ENCODE measurements around the gene MACF1. TPM values are rescaled to one million over a fixed set of nuclear protein-coding genes. Genes with fewer than 3 reads are reported as not detected.

MACF1 gene
- total RNA-seq, 4 donors from 2014 or later: 421 to 942 (median 545) TPM

- Histone ChIP-seq H3K4me1 (peaks cover 70% of the 10 kb centered on the region), H3K27ac (peak overlapping the region; percentile 65), H3K4me3 (peak overlapping the region; percentile 39), H3K9me3 (no peaks in the 10 kb centered on the region), H3K36me3 (no peaks in the 10 kb centered on the region), H3K27me3 (no peaks in the 10 kb centered on the region)
- TF ChIP-seq EP300 (IDR thresholded peaks at IDR 0.05) (no peak), POLR2AphosphoS5 (IDR thresholded peaks at IDR 0.05) (no peak), CTCF (IDR thresholded peaks at IDR 0.05) (no peak), POLR2A (IDR thresholded peaks at IDR 0.05) (no peak)
- no peak for DNase-seq (ENCODE audit: low spot score in 2 of 2)
- 33% methylated on average over 8 of the region's 8 CpGs for WGBS
Observed at GRCh38 chr1:39268906-39269305, 64.4 kb downstream of the MACF1 start.

GRCh38 chr1:39269349-39269748 lies 64.9 kb downstream of the MACF1 start:
- peaks cover 75% of the 10 kb centered on the region for H3K4me1 ChIP-seq
- no peaks in the 10 kb centered on the region for H3K36me3 ChIP-seq
- no peak for DNase-seq (ENCODE audit: low spot score in 2 of 2)
- peak overlapping the region; percentile 19 for H3K27ac ChIP-seq
- H3K4me3 ChIP-seq: peak overlapping the region; percentile 39
- TF ChIP-seq POLR2A (IDR thresholded peaks at IDR 0.05) (no peak), POLR2AphosphoS5 (IDR thresholded peaks at IDR 0.05) (no peak), CTCF (IDR thresholded peaks at IDR 0.05) (no peak), EP300 (IDR thresholded peaks at IDR 0.05) (no peak)
- H3K27me3 ChIP-seq: no peaks in the 10 kb centered on the region
- 10% methylated on average over 2 of the region's 2 CpGs for WGBS
- no peaks in the 10 kb centered on the region for H3K9me3 ChIP-seq

- H3K27ac ChIP-seq: peak overlapping the region; percentile 19
- no peaks in the 10 kb centered on the region for H3K36me3 ChIP-seq
- H3K4me1 ChIP-seq: peaks cover 79% of the 10 kb centered on the region
- WGBS: 44% methylated on average over 4 of the region's 4 CpGs
- DNase-seq (ENCODE audit: low spot score in 2 of 2): no peak
- no peaks in the 10 kb centered on the region for H3K27me3 ChIP-seq
- peak overlapping the region; percentile 39 for H3K4me3 ChIP-seq
- no peak for TF ChIP-seq POLR2A (IDR thresholded peaks at IDR 0.05)
- TF ChIP-seq POLR2AphosphoS5 (IDR thresholded peaks at IDR 0.05): no peak
- TF ChIP-seq CTCF (IDR thresholded peaks at IDR 0.05): no peak
- TF ChIP-seq EP300 (IDR thresholded peaks at IDR 0.05): no peak
- no peaks in the 10 kb centered on the region for H3K9me3 ChIP-seq
Observed at GRCh38 chr1:39269791-39270342, 65.4 kb downstream of the MACF1 start.

GRCh38 chr1:39270368-39270767 lies 65.9 kb downstream of the MACF1 start:
- Histone ChIP-seq H3K4me3 (peak overlapping the region; percentile 39), H3K36me3 (no peaks in the 10 kb centered on the region), H3K9me3 (no peaks in the 10 kb centered on the region), H3K27me3 (no peaks in the 10 kb centered on the region), H3K4me1 (peaks cover 79% of the 10 kb centered on the region), H3K27ac (peak overlapping the region; percentile 19)
- no peak for DNase-seq (ENCODE audit: low spot score in 2 of 2)
- TF ChIP-seq EP300 (IDR thresholded peaks at IDR 0.05): no peak
- no peak for TF ChIP-seq CTCF (IDR thresholded peaks at IDR 0.05)
- TF ChIP-seq POLR2AphosphoS5 (IDR thresholded peaks at IDR 0.05): no peak
- TF ChIP-seq POLR2A (IDR thresholded peaks at IDR 0.05): no peak

GRCh38 chr1:39272027-39272797 lies 67.7 kb downstream of the MACF1 start:
- WGBS: 39% methylated on average over 1 of the region's 3 CpGs
- no peaks in the 10 kb centered on the region for H3K36me3 ChIP-seq
- H3K4me3 ChIP-seq: no peak overlapping the region
- TF ChIP-seq POLR2AphosphoS5 (IDR thresholded peaks at IDR 0.05) (no peak), EP300 (IDR thresholded peaks at IDR 0.05) (no peak), POLR2A (IDR thresholded peaks at IDR 0.05) (no peak), CTCF (IDR thresholded peaks at IDR 0.05) (no peak)
- H3K9me3 ChIP-seq: no peaks in the 10 kb centered on the region
- H3K4me1 ChIP-seq: peaks cover 86% of the 10 kb centered on the region
- H3K27ac ChIP-seq: peak overlapping the region; percentile 26
- DNase-seq (ENCODE audit: low spot score in 2 of 2): no peak
- H3K27me3 ChIP-seq: no peaks in the 10 kb centered on the region
